MCF 10A (cell line): ENCODE measurements around the gene IMPG1. TPM values are rescaled to one million over a fixed set of nuclear protein-coding genes. Genes with fewer than 3 reads are reported as not detected.

Experiments used
- BruUV-seq: library from RNA; stranded (reverse); fragments of 400-500 nt; replicated peaks from 2 replicates; lab custom pipeline; 2021; lab: Mats Ljungman, UMichigan
- CTCF ChIA-PET: fragments of 300-600 bp; sonication (Branson Sonifier 250); formaldehyde crosslinking; extraction: SDS; loops from one replicate; lab custom pipeline; 2021; ENCODE audit warnings: antibody characterized with exemption, inconsistent platforms; lab: Yijun Ruan, JAX
- POLR2A ChIA-PET: fragments of 300-600, 350-650 bp; sonication (Branson Sonifier 250); formaldehyde crosslinking; extraction: SDS; loops from one replicate; lab custom pipeline; 2020; ENCODE audit warnings: antibody characterized with exemption, inconsistent platforms; lab: Yijun Ruan, JAX
- DNase-seq: peaks from one replicate; pipeline ENCODE4 v3.0.0-alpha.2; 2018; ENCODE audit not compliant: unreplicated experiment
- H3K27ac Mint-ChIP-seq: one replicate; pipeline ENCODE4 v1.8.0; 2022; ENCODE audit warnings: mild to moderate bottlenecking, low read depth, mixed read lengths; ENCODE audit not compliant: unreplicated experiment
- H3K27me3 Mint-ChIP-seq: one replicate; pipeline ENCODE4 v1.8.0; 2022; ENCODE audit warnings: mixed read lengths; ENCODE audit not compliant: insufficient read depth, unreplicated experiment
- H3K36me3 Mint-ChIP-seq: one replicate; pipeline ENCODE4 v1.8.0; 2022; ENCODE audit warnings: mild to moderate bottlenecking, moderate library complexity, mixed read lengths; ENCODE audit not compliant: insufficient read depth, unreplicated experiment
- H3K4me1 Mint-ChIP-seq: one replicate; pipeline ENCODE4 v1.8.0; 2022; ENCODE audit warnings: mixed read lengths; ENCODE audit not compliant: insufficient read depth, unreplicated experiment
- H3K4me3 Mint-ChIP-seq: one replicate; pipeline ENCODE4 v1.8.0; 2022; ENCODE audit warnings: mild to moderate bottlenecking, moderate library complexity, mixed read lengths; ENCODE audit not compliant: unreplicated experiment
- H3K9me3 Mint-ChIP-seq: one replicate; pipeline ENCODE4 v1.8.0; 2022; ENCODE audit warnings: mixed read lengths; ENCODE audit not compliant: unreplicated experiment
- intact Hi-C: fragments of 100-400 bp; cut with micrococcal nuclease; formaldehyde crosslinking; loops from 2 replicates; pipeline ENCODE4 v1.14.1; 2022
- total RNA-seq: library from RNA; stranded (reverse); gene quantifications from 2 replicates; pipeline ENCODE4 v1.2.3, GENCODE V29; 2022
- TF ChIP-seq, protein P1 (sequence below): fragments of 200-600 bp; IDR thresholded peaks from one replicate; pipeline ENCODE4 v1.8.0; 2022; ENCODE audit warnings: antibody characterized with exemption, mild to moderate bottlenecking; ENCODE audit not compliant: unreplicated experiment

IMPG1 gene
- total RNA-seq, 1 experiment from 2014 or later = not detected

DNA sequence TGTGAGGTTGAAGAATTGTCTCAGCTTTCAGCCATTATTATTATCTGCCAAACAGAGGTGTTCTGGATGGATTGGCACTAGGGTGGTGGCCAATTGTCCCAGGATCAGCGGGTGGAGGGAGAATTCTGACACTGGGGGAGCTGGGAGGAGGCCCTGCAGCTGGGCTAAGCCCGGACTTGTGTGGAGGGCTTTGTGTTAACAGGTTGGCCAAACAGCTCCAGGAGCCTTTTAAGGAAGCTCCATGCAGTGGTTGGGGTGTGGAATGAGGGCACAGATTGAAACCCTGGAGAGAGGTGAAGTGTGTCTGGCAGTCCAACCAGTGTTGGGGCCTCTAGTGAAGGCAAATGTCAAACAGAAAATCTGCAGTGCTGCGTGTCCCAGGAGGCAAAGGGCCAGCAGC, 135.8 kb downstream of the IMPG1 start:
- Mint-ChIP-seq H3K9me3 (no peaks in the 10 kb centered on the region), H3K4me1 (peaks cover 10% of the 10 kb centered on the region), H3K27me3 (no peaks in the 10 kb centered on the region), H3K36me3 (no peaks in the 10 kb centered on the region), H3K27ac (no peak overlapping the region), H3K4me3 (no peak overlapping the region)
- ChIA-PET POLR2A (interaction anchor here (0.7 kb wide), 1 partner anchor 282 kb away, joined by 3 read pairs; no protein-coding TSS in a partner anchor), CTCF (interaction anchor here (0.9 to 3.6 kb wide), 5 partner anchors 9 to 1520 kb away, joined by 3 to 24 read pairs (median 4); no protein-coding TSS in a partner anchor)
- intact Hi-C loops = loop anchor here (5.0 to 10.0 kb wide), 2 partner anchors 396 to 678 kb away; no protein-coding TSS in a partner anchor
- TF ChIP-seq, protein P1, sequence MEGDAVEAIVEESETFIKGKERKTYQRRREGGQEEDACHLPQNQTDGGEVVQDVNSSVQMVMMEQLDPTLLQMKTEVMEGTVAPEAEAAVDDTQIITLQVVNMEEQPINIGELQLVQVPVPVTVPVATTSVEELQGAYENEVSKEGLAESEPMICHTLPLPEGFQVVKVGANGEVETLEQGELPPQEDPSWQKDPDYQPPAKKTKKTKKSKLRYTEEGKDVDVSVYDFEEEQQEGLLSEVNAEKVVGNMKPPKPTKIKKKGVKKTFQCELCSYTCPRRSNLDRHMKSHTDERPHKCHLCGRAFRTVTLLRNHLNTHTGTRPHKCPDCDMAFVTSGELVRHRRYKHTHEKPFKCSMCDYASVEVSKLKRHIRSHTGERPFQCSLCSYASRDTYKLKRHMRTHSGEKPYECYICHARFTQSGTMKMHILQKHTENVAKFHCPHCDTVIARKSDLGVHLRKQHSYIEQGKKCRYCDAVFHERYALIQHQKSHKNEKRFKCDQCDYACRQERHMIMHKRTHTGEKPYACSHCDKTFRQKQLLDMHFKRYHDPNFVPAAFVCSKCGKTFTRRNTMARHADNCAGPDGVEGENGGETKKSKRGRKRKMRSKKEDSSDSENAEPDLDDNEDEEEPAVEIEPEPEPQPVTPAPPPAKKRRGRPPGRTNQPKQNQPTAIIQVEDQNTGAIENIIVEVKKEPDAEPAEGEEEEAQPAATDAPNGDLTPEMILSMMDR = no peak
- BruUV-seq = no TSS peak
- no peak for DNase-seq

DNA sequence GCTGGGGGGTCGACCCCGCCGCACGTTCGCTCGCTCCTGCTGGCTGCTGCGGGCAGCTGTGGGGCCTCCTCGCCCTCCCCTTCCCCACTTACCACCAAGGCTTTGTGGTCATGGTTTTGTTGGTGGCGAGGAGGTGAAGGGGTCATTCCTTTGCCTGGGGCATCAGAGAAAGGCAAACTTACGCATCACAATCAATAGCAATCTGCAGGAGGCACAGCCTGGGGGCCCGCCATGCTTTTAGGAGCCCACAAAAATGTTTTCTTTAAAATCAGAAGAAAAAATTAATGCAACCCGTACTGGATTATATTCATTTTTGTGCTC, 137.0 kb downstream of the IMPG1 start:
- Mint-ChIP-seq H3K9me3 (no peaks in the 10 kb centered on the region), H3K27me3 (no peaks in the 10 kb centered on the region), H3K4me1 (peaks cover 10% of the 10 kb centered on the region), H3K4me3 (peak overlapping the region; percentile 61), H3K27ac (no peak overlapping the region), H3K36me3 (no peaks in the 10 kb centered on the region)
- ChIA-PET CTCF (interaction anchor here (0.6 to 3.6 kb wide), 24 partner anchors 8 to 1521 kb away, joined by 3 to 24 read pairs (median 4); no protein-coding TSS in a partner anchor), POLR2A (interaction anchor here (0.5 to 0.7 kb wide), 2 partner anchors 61 to 1095 kb away, joined by 3 read pairs; no protein-coding TSS in a partner anchor)
- no TSS peak for BruUV-seq
- DNase-seq = no peak
- TF ChIP-seq, protein P1 = no peak
- intact Hi-C loops = loop anchor here (1.0 to 10.0 kb wide), 6 partner anchors 231 to 1522 kb away; no protein-coding TSS in a partner anchor

DNA sequence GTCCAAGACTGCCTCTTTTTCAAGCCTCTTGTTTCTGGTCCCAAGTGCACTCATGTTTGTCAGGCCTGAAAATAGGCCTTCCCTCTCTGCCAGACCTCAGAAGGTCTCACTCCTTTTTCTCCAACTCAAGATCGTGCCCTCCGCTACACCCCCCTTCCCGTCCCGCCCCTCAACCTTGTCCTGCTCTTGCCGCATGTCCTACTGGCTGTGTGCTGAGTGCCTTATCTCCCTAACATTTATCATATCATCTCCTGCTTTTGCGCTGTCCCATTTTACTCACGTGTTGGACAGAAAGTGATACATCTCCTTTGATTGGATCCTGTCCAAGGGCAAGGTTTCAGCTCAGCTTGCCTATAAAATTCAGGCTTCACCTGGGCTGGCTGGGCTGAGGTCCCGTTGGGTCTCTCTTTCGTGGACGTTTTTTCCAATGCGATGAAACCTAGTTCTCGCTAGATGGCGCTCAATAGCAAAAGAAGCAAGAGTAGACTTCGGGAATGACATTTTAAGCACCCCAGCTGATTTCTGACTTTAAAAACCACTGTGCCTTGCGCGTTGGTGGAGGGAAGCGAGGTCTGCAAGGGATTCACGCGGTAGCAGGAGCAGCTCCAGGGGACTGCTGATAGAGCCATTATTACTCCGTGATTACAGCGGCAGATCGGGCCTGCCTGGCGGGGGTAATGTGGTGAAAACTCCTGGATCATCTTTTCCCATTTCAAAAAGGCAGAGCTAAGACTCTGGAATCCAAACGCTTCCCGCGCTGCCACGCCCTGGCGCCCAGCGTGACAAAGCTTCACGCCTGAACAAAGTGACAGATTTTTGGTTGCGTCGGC, 137.6 kb downstream of the IMPG1 start:
- TF ChIP-seq, protein P1 = peak; percentile 61
- H3K27ac Mint-ChIP-seq = no peak overlapping the region
- BruUV-seq = no TSS peak
- intact Hi-C loops = loop anchor here (1.0 to 10.0 kb wide), 6 partner anchors 232 to 1522 kb away; no protein-coding TSS in a partner anchor
- peaks cover 10% of the 10 kb centered on the region for H3K4me1 Mint-ChIP-seq
- CTCF ChIA-PET = interaction anchor here (0.6 to 3.6 kb wide), 34 partner anchors 8 to 1530 kb away, joined by 3 to 24 read pairs (median 3); no protein-coding TSS in a partner anchor
- peak; percentile 81 for DNase-seq
- H3K9me3 Mint-ChIP-seq = no peaks in the 10 kb centered on the region
- H3K27me3 Mint-ChIP-seq = no peaks in the 10 kb centered on the region
- H3K4me3 Mint-ChIP-seq = peak overlapping the region; percentile 61
- POLR2A ChIA-PET = interaction anchor here (0.5 to 1.0 kb wide), 3 partner anchors 60 to 1096 kb away, joined by 3 read pairs; no protein-coding TSS in a partner anchor
- H3K36me3 Mint-ChIP-seq = no peaks in the 10 kb centered on the region

DNA sequence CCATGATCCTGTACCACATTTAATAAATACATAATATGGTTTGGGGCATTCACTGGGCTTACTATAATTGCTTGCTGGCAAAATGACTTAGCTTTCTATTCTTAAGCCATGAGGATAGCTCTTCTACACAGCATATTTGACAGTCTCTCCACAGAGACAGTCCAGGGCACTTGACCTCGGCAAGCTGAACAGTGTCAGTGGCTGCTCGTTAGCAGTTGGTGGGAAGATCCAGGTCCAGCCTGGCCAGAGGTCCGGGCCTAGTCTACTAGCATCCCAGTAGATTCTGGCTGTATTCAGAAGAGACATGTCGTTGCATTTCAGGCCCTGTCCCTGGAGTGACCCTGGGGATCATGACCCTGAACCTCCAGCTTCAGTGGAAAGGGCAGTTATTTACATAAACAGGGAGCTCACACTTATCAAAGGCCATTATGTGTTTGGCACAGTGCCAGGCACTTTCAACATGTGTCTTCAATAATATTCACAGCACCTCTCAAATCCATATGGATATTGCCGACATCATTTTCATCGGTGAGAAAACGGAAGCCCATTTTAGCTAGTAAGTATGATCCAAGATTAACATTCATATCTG, 139.0 kb downstream of the IMPG1 start:
- Mint-ChIP-seq H3K4me3 (no peak overlapping the region), H3K4me1 (peaks cover 10% of the 10 kb centered on the region), H3K9me3 (no peaks in the 10 kb centered on the region), H3K27me3 (no peaks in the 10 kb centered on the region), H3K36me3 (no peaks in the 10 kb centered on the region), H3K27ac (no peak overlapping the region)
- BruUV-seq = no TSS peak
- DNase-seq = peak; percentile 8
- TF ChIP-seq, protein P1 = no peak
- POLR2A ChIA-PET = no interaction called here
- CTCF ChIA-PET = interaction anchor here (0.6 to 3.6 kb wide), 16 partner anchors 9 to 1532 kb away, joined by 3 to 24 read pairs (median 4); no protein-coding TSS in a partner anchor
- intact Hi-C loops = loop anchor here (10.0 kb wide), 1 partner anchor 681 kb away; no protein-coding TSS in a partner anchor
